HUES64 (cell line): Measurements from ENCODE around the gene TBC1D20.
A peak's percentile ranks its signal among the peaks of the same experiment; 100 is the strongest.

Experiments used
- H3K27ac ChIP-seq: 2 replicates; pipeline ENCODE4 v1.7.0; 2013; ENCODE audit warnings: low read depth, low read length, inconsistent platforms
- H3K27me3 ChIP-seq: 2 replicates; pipeline ENCODE4 v1.6.1; 2013; ENCODE audit warnings: mild to moderate bottlenecking, low read length; ENCODE audit not compliant: insufficient read depth
- H3K36me3 ChIP-seq: 2 replicates; pipeline ENCODE4 v1.6.1; 2013; ENCODE audit warnings: mild to moderate bottlenecking, low read length; ENCODE audit not compliant: insufficient read depth
- H3K4me1 ChIP-seq: 2 replicates; pipeline ENCODE4 v1.6.1; 2013; ENCODE audit warnings: mild to moderate bottlenecking, low read length, moderate library complexity; ENCODE audit not compliant: insufficient read depth
- H3K4me3 ChIP-seq: 2 replicates; pipeline ENCODE4 v1.5.1; 2013; ENCODE audit warnings: mild to moderate bottlenecking, low read length, moderate library complexity
- H3K9ac ChIP-seq: 2 replicates; pipeline ENCODE4 v1.6.1; 2013; ENCODE audit warnings: mild to moderate bottlenecking, low read depth, low read length
- H3K9me3 ChIP-seq: 2 replicates; pipeline ENCODE4 v1.6.1; 2013; ENCODE audit warnings: low read depth, low read length; ENCODE audit not compliant: insufficient read depth
- WGBS: fragments of 150-250, 120-280 bp; methylation state at CpG from one replicate; pipeline ENCODE4 v1.1.7; 2013; ENCODE audit warnings: missing lambda C conversion rate; 5-methylcytosine and 5-hydroxymethylcytosine counted together

TBC1D20 gene

DNA sequence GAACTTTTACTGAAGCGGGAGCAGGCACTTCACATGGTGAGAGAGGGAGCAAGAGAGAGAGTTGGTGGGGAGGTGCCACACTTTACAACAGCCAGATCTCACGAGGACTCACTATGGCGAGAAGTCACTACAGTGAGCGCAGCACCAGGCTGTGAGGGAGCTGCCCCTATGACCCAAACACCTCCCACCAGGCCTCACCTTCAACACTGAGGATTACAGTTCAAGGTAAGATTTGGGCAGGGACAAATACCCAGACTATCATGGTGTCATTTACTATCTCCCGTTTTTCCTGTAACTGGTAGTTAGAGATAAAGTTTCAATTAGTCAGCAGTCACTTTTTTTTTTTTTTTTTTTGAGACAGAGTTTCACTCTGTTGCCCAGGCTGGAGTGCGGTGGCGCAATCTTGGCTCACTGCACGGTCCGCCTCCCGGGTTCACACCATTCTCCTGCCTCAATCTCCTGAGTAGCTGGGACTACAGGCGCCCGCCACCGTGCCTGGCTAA, 46.5 kb downstream of the TBC1D20 start:
- WGBS, result 94% methylated on average over 12 of the region's 13 CpGs
- Histone ChIP-seq H3K9me3 (peaks cover 6% of the 10 kb centered on the region; the same call in 1 of the 2 replicates), H3K27ac (no peak overlapping the region), H3K4me1 (no peaks in the 10 kb centered on the region), H3K4me3 (no peak overlapping the region), H3K36me3 (peaks cover 41% of the 10 kb centered on the region), H3K27me3 (no peaks in the 10 kb centered on the region), H3K9ac (no peak overlapping the region)

DNA sequence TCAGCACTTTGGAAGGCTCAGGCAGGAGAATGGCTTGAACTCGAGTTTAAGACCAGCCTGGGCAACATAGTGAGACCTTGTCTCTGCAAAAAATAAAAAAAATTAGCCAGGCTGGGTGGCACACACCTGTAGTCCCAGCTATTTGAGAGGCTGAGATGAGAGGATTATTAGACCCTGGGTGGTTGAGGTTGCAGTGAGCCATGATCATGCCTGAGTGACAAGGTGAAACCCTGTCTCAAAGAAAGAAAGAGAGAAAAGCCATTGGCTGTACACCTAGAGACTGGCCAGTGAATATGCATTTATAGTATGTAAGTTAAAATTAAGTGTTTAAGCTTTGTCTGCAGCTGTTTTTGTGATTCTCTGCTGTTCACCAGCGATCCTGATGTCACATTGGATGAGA, 48.2 kb downstream of the TBC1D20 start:
- no peaks in the 10 kb centered on the region for H3K27me3 ChIP-seq
- no peaks in the 10 kb centered on the region for H3K4me1 ChIP-seq
- no peak overlapping the region for H3K27ac ChIP-seq
- peaks cover 6% of the 10 kb centered on the region; the same call in 1 of the 2 replicates for H3K9me3 ChIP-seq
- H3K9ac ChIP-seq, result no peak overlapping the region
- H3K4me3 ChIP-seq, result no peak overlapping the region
- WGBS, result 90% methylated on average over 2 of the region's 2 CpGs
- H3K36me3 ChIP-seq, result peaks cover 45% of the 10 kb centered on the region

DNA sequence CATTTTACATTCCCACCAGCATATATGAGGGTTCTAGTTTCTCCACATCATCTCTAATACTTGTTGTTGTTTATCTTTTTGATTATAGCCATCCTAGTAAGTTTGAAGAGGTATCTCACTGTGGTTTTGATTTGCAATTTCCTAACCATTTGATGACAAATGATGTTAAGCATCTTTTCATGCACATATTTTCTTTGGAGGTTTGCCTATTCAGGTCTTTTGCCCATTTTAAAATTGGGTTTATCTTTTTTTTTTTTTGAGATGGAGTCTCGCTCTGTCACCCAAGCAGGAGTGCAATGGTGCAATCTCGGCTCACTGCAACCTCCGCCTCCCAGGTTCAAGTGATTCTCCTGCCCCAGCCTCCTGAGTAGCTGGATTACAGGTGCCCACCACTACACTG, 50.3 kb downstream of the TBC1D20 start:
- no peaks in the 10 kb centered on the region for H3K4me1 ChIP-seq
- H3K27me3 ChIP-seq, result no peaks in the 10 kb centered on the region
- H3K9me3 ChIP-seq, result peaks cover 6% of the 10 kb centered on the region; the same call in 1 of the 2 replicates
- peaks cover 31% of the 10 kb centered on the region for H3K36me3 ChIP-seq
- H3K9ac ChIP-seq, result no peak overlapping the region
- 86% methylated on average over 3 of the region's 3 CpGs for WGBS
- H3K27ac ChIP-seq, result no peak overlapping the region
- H3K4me3 ChIP-seq, result no peak overlapping the region

DNA sequence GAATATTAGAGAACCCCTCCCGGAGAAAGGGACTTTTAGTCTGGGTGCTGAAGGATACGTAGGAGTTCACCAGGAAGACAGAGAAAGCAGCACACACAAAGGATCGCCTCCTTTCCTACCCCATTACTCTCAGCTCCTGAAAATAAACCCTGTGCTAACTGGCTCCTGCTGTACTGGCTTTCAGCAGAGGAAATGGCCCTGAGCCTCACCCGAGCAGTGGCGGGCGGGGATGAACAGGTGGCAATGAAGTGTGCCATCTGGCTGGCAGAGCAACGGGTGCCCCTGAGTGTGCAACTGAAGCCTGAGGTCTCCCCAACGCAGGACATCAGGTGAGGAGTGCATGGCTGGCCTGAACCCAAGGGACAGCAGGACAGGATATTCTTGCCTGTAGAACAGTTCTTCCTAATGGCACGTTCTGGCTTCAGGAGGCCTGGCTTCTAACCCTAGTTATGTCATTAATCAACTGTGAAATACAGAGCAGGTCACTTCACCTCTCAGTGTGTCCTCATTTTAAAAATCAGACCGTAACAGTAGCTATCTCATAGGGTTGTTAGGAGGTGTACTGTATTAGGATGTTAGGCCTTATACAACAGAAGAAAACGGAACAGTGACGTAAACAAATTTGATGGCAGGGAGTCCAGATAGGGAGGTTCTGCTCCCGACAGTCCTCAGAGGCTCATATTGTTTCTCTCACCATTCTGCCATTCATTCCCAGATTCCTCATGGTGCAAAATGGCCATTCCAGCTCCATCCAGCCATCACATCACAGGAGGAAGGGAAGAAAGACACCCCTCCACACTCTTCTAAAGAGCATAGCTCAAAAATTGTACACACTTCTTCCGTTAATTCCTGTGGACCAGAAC, 52.4 kb downstream of the TBC1D20 start:
- 94% methylated on average over 14 of the region's 14 CpGs for WGBS
- Histone ChIP-seq H3K4me3 (no peak overlapping the region), H3K9me3 (peaks cover 6% of the 10 kb centered on the region; the same call in 1 of the 2 replicates), H3K36me3 (peaks cover 31% of the 10 kb centered on the region), H3K27me3 (no peaks in the 10 kb centered on the region), H3K27ac (no peak overlapping the region), H3K9ac (no peak overlapping the region), H3K4me1 (0 out of 2 replicates have a peak, but pooled peaks cover 5% of the 10 kb centered on the region)

DNA sequence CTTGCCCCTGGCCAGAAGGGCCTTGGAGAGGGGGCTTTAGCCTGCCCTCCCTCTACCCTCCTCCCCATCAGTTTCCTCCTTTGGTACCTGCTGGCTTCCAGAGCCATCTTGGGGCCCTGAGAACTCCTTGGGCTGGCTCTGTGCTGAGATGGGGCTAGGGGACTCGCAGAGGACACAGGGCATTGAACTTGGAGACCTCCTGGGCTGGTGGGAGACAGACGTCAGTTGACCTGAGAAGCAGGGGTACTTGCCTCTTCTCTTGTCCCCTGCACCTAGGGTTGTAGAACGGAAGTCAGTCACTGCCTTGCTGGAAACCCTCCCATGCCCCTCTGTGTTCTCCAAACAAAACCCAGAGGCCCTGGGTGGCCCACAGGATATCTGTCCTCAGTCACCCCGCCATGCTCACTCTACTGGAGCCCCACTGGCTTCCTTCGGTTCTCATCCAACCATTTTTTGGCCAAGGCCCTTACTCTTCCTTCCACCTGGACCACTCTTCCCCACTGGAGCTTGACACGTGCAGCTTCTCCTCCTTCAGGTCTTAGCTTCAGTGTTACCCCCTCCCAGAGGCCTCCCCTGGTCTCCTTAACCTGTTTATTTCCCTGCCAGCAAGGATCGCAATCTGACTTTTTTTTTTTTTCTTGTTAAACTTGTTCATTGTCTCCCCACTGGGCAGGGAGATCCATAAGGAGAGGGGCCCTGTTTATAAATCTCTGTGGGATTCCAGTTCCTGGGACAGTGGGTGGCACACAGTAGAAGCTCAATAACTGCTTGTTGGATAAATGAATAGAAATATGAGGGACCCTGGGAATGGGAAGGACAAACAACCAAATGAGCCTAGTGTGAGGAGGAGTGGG, 53.3 kb downstream of the TBC1D20 start:
- Histone ChIP-seq H3K36me3 (peaks cover 31% of the 10 kb centered on the region), H3K27ac (peak overlapping the region; percentile 84), H3K4me3 (peak overlapping the region; percentile 98), H3K9me3 (peaks cover 6% of the 10 kb centered on the region; the same call in 1 of the 2 replicates), H3K27me3 (no peaks in the 10 kb centered on the region), H3K4me1 (0 out of 2 replicates have a peak, but pooled peaks cover 5% of the 10 kb centered on the region), H3K9ac (peak overlapping the region; percentile 88)
- WGBS, result 36% methylated on average over 7 of the region's 7 CpGs

DNA sequence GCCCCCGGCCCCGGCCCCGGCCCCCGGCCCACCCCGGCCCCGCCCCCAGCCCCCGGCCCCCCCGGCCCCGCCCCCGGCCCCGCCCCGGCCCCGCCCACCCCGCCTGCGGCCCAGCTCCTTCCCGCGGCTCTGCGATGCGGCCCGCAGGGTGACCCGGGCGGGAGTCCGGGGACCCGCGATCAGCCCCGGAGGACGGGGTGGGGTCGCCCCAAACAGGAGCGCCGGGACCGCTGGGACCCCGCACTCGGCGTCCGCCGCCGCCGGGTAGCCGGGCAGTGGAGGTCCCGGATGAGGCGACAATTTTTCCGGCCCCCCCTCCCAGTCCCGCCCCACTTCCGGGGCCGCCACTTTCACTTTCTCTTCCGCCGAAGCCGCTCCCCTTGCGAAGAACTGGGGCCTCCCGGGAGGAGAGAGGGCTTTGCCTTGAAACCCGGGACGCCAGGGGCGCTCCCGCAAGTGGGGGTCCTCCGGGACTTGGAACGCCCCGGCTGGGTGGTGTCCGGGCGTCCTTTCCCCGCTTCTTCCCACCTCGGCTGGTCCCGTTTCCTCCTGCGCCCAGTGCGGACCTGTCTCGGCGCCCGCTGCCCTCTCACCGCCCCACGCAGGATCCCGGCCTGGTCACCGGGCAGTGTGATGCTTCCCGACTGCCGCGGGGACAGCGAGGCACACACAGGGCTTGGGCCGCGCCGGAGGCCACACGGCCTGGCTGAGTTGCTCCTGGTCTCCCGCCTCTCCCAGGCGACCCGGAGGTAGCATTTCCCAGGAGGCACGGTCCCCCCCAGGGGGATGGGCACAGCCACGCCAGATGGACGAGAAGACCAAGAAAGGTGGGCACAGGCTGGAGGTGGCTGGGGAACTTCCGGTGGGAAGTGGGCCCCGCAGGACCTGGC, 54.1 kb downstream of the TBC1D20 start, which contains the start of gene RBCK1:
Gene RBCK1 (plus strand): TSS at position 347 of the 890 bp plus-strand sequence. CDS start 459 bp downstream, at position 806.
- Histone ChIP-seq H3K9me3 (peaks cover 6% of the 10 kb centered on the region; the same call in 1 of the 2 replicates), H3K27ac (peak within 1 kb of the TSS; percentile 87), H3K9ac (peak within 1 kb of the TSS; percentile 88), H3K27me3 (no peaks in the 10 kb centered on the region), H3K4me3 (peak within 1 kb of the TSS; percentile 98), H3K4me1 (0 out of 2 replicates have a peak, but pooled peaks cover 5% of the 10 kb centered on the region), H3K36me3 (peaks cover 30% of the 10 kb centered on the region)
- WGBS, result under 1% methylated on average over 77 of the region's 87 CpGs

DNA sequence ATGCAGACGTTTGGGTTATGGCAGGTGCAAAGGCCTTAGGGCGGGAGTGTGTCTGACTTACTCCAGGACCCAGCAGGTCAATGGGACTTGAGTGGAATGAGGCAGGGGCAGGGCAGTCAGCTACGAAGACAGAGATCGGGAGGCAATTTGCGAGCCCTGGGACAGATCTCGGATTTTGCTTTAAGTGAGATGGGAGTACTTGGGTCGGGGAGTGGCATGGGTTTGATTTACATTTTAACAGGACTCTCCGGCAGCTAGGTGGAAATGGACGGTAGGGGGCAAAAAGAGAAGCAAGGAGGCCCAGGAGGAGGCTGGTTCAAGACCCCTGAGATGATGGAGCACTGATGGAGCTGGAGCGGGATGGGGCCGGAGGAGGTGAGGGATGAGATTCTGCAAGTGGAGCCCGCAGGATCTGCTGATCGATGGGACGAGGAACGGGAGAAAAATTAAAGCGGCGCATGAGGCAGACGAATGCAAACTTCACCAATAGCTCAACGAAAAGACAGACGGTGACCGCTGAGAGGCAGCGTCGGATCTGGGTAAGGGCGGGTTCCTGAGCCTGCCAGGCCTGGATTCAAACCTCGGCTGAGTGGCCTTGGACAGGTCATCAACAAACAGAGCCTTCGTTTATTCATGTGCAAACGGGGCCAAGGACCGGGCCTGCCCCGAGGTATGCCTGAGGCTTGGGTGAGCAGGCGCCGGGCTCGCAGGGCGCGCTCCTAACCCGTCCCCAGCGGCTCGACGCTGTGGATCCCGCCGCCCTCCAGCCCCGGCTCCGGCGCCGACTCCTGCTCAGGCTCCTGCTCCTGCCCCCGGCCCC, 55.0 kb downstream of the TBC1D20 start:
- WGBS, result 3% methylated on average over 43 of the region's 45 CpGs
- H3K36me3 ChIP-seq, result peaks cover 22% of the 10 kb centered on the region
- H3K4me1 ChIP-seq, result 0 out of 2 replicates have a peak, but pooled peaks cover 5% of the 10 kb centered on the region

DNA sequence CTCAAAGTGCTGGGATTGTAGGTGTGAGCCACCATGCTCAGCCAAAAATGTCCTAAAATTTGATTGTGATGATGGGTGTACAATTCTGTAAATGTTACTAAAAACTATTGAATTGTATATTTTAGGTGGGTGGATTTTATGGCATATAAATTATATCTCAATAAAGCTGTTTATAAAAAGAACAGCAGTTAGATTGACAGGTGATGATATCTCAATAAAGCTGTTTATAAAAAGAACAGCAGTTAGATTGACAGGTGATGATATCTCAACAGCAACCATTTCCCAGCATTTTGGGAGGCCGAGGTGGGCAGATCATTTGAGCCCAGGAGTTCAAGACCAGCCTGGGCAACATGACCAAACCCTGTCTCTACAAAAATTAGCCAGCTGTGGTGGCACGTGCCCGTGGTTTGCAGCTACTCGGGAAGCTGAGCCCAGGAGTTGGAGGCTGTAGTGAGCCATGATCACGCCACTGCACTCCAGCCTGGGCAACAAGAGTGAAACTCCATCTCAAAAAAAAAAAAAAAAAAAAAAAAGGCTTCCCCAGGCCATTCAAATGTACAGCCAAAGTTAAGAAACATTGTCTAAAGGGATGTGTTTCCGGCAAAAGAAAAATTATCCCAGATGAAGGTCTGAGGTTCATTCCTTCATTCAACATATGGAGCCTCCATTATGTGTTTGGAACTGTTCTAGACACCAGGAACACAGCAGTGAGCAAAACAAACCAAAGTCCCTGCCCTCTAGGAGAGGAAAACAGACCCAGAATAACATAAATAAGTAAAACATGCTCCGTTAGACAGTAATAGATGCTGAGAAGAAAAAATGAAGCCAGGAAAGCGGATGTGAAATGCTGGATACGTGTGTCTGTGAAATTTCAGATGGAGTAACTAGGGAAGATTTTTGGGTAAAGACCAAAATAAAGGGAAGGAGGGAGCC, 55.9 kb downstream of the TBC1D20 start:
- Histone ChIP-seq H3K27me3 (no peaks in the 10 kb centered on the region), H3K4me3 (peak overlapping the region; percentile 70), H3K9me3 (no peaks in the 10 kb centered on the region), H3K36me3 (peaks cover 14% of the 10 kb centered on the region), H3K9ac (peak overlapping the region; percentile 7; the same call in 1 of the 2 replicates), H3K27ac (no peak overlapping the region), H3K4me1 (0 out of 2 replicates have a peak, but pooled peaks cover 5% of the 10 kb centered on the region)
- WGBS, result 81% methylated on average over 9 of the region's 9 CpGs

More for the DNA sequence above, 55.0 kb downstream of the TBC1D20 start:
- peak overlapping the region; percentile 70 for H3K4me3 ChIP-seq
- H3K27ac ChIP-seq, result peak overlapping the region; percentile 87; the same call in 1 of the 2 replicates
- peaks cover 6% of the 10 kb centered on the region; the same call in 1 of the 2 replicates for H3K9me3 ChIP-seq
- no peaks in the 10 kb centered on the region for H3K27me3 ChIP-seq
- peak overlapping the region; percentile 57 for H3K9ac ChIP-seq

DNA sequence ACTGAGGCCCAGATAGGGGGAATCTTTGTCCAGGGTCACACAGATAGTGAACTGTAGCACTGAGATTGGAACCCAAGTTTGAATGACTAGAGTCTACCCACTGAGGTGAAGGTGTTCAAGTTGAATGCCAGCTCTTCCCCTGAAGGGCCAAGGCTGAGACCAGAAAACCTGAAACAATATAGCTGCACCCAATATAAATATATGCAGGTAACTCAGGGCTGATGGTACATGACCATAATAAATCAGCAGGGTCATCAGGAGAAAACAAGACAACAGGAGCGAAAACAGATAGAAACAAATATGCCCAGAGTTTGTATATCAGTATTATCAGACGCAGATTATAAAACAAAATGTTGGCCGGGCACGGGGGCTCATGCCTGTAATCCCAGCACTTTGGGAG, 58.2 kb downstream of the TBC1D20 start:
- no peaks in the 10 kb centered on the region for H3K27me3 ChIP-seq
- H3K36me3 ChIP-seq, result no peaks in the 10 kb centered on the region
- H3K27ac ChIP-seq, result no peak overlapping the region
- WGBS, result 94% methylated on average over 4 of the region's 4 CpGs
- H3K9ac ChIP-seq, result no peak overlapping the region
- no peaks in the 10 kb centered on the region for H3K9me3 ChIP-seq
- no peak overlapping the region for H3K4me3 ChIP-seq
- peaks cover 14% of the 10 kb centered on the region for H3K4me1 ChIP-seq
